Testis (tissue), 2 donors: Measurements from ENCODE around the gene TTF2.

Experiments used
- CTCF ChIP-seq, 3 experiments: fragments of 450-650 bp in 2 of 3; fragments of 200-600 bp in 1 of 3; sonication (generic) in 1 of 3; IDR thresholded peaks; one replicate each; pipeline ENCODE4 v1.5.1; 2016 to 2019; ENCODE audit warnings: antibody characterized with exemption in 3 of 3, mild to moderate bottlenecking in 2 of 3, moderate library complexity in 1 of 3
- POLR2A ChIP-seq: fragments of 450-650 bp; IDR thresholded peaks from one replicate; pipeline ENCODE4 v1.6.1; 2017; ENCODE audit warnings: antibody characterized with exemption, mild to moderate bottlenecking, moderate library complexity

- TF ChIP-seq CTCF (IDR thresholded peaks at IDR 0.05) = no peak
- TF ChIP-seq POLR2A = no peak
These were observed 44.9 kb downstream of the TTF2 start for GRCh38 chr1:117104986-117105385.
